ENCODE results near the gene LRRC27.

GRCh38 chr10:132375116-132375794 lies 43.3 kb downstream of the LRRC27 start:
- TF ChIP-seq CTCF (IDR thresholded peaks at IDR 0.05) (no peak), POLR2A (IDR thresholded peaks at IDR 0.05) (no peak)
